ENCODE results near the gene ATG7. TPM values are rescaled to one million over a fixed set of nuclear protein-coding genes. Genes with fewer than 3 reads are reported as not detected.

ATG7 gene
- total RNA-seq, 1 experiment from 2014 or later = 55.1 TPM

DNA sequence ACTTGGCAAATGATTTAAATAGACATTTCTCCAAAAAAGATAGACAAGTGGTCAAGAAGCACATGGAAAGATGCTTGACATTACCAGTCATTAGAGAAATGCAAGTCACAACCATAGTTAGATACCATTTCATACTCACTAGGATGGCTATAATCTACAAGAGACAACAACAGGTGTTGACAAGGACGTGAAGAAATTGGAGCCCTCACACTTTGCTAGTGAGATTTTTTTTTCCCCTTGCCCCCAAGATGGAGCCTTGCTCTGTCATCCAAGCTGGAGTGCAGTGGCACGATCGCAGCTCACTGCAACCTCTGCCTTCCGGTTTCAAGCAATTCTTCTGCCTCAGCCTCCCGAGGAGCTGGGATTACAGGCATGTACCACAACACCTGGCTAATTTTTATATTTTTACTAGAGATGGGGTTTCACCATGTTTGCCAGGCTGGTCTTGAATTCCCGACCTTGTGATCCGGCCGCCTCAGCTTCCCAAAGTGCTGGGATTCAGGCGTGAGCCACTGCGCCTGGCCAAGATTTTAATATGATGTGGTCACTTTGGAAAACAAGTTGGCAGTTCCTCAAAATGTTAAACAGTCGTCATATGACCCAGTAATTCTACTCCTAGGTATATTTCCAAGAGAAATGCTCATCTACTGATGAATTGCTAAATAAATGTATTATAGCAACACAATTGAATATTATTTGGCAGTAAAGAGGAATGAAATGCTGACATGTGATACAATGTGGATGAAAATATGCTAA, 103.3 kb downstream of the ATG7 start:
- DNase-seq (ENCODE audit: low read depth) = no peak
- in situ Hi-C loops (cut with HindIII; ENCODE audit: low pct_unique_long_range_greater_than_20kb, low sequenced_read_pairs) = no loop called here

DNA sequence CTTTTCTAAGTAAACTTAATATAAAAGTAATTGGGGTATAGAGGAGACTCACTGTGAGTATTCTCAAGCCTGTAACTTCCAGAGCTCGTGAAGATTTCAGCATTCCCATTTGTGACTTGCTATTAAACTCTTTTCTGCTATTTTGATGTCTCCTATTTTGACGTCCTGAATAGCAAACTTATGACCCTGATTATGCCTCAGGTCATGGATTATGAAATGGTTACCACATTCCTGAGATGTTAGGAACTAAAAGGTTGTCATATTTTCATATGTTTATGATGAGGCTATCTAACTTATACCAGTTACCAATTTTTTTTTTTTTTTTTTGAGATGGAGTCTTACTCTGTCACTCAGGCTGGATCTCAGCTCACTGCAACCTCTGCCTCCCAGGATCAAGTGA, 105.5 kb downstream of the ATG7 start:
- in situ Hi-C loops (cut with HindIII; ENCODE audit: low pct_unique_long_range_greater_than_20kb, low sequenced_read_pairs) = no loop called here
- no peak for DNase-seq (ENCODE audit: low read depth)

DNA sequence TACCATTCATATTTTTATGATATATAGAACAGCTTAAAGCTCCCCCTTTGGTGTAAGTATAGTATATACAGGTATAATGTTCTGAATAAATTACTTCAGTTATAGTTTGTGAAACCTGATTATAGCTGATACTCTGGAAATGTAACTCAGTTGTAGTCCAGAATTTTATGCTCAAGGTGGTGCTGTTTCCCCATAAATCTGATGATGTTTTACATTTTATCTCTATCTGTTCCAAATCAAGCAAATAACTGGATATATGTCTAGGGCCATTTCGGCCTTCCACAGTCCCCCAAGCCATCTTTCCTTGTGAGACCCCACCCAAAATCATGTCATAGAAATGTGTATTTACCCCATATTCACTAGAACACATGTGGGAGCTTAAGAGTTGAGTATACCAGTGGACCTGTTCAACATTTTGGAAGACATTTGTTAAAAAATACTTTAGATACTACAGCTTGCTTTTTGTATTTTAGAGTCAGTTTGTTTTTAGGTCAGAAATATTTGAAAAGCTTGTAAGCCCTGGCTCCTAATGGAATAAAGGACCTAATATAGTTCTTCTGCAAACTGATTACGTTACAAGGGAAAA, 107.1 kb downstream of the ATG7 start:
- in situ Hi-C loops (cut with HindIII; ENCODE audit: low pct_unique_long_range_greater_than_20kb, low sequenced_read_pairs) = no loop called here
- DNase-seq (ENCODE audit: low read depth) = peak; percentile 31

DNA sequence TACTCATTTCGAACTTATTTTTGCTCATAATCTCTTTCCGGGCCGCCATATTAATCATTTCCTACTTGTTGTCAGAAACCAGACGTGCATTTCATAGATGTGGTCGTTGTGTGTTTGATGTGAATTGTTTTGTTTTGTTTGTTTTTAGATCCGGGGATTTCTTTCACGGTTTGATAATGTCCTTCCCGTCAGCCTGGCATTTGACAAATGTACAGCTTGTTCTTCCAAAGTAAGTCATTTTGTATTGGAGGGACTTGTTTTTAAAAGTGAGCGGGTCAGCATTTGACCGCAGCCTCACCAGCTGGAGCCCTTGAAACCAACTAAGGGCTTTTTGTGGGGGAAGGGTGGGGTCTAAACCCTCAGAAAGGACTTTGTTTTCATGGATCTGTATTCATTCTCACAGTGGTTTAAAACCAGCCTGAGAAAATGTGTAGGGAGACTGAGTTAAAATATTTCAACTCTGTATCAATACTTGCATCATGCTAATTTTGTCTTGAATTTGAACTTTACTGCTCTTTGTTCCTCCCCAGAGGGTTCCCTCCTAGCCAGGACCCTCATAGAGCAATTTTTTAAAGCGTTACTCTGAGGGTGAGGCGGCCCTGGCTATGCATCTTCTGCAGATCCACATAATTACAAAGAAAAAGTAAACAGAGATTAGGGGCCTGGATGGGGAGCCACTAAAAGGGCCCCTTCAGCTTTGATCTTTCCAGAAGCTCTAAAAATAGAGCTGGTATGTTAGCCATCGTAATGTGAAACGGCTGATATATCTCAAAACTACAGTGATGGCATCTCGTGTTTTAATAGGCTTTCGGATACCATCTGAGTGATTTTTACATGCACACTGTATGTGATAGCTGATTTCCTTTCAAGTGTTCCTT, 107.9 kb downstream of the ATG7 start:
- no peak for DNase-seq (ENCODE audit: low read depth)
- in situ Hi-C loops (cut with HindIII; ENCODE audit: low pct_unique_long_range_greater_than_20kb, low sequenced_read_pairs) = no loop called here

DNA sequence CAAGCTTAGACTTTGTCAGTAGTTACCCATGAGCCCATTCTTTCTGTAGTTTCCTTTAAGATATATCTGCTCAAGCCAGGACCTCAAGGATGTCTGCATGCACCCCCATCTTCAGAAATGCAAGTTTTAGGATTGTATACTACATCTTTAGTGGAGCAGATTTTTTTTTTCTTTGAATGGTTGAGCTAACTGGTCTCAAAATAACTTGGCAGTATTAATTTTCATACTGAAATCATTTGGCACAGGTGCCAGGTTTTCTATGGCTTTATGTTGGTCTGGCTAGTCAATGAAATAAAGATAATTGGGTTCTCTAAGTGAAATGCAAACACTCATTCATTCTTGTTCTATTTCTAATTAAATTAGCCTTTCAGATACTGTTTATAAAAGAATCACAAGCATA, 108.9 kb downstream of the ATG7 start:
- in situ Hi-C loops (cut with HindIII; ENCODE audit: low pct_unique_long_range_greater_than_20kb, low sequenced_read_pairs) = no loop called here
- no peak for DNase-seq (ENCODE audit: low read depth)

DNA sequence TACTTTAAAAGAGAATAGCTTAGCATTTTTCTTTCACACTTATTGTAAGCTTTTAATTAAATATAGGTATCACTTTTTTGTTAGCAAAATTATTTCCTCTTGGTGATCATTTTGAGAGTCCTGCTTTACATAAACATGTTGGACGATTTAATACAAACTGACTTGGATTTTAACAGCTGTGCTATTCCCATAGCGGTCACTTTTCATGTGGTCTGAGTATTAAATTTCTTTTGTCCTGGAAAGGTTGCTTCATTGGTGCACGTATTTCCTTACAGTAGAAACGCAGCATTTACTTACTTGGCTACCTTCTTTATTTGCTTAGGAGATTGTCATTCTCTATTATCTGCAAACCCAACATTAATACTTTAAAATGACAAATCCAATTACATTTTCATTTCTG, 109.4 kb downstream of the ATG7 start:
- in situ Hi-C loops (cut with HindIII; ENCODE audit: low pct_unique_long_range_greater_than_20kb, low sequenced_read_pairs) = no loop called here
- no peak for DNase-seq (ENCODE audit: low read depth)

DNA sequence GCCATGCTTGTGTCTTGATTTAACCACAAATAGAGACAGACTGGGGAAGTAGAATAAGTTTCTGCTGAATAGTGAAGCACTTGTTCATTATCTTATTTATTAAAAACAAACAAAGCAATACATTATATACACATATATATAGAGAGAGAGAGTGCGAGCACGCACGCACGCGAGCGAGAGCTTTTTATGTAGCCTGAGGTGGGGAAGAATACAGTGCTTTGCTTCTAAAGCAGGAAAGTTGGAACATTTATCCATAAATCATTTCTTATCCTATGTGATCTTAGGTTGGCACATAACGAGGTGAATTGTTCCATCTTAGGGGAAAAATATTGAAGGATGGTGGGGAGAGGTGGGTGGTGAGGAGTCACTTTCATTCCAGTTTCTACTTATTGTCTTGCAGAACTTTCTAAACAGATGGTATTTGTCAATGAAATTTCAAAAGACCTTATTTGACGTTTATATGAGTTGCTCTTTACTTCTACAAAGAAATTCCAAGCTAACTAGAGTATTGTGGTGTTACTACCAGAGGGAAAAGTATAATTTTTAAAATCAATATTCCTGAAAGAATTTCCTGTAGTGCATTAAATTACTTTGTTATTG, 110.0 kb downstream of the ATG7 start:
- DNase-seq (ENCODE audit: low read depth) = no peak
- in situ Hi-C loops (cut with HindIII; ENCODE audit: low pct_unique_long_range_greater_than_20kb, low sequenced_read_pairs) = no loop called here

DNA sequence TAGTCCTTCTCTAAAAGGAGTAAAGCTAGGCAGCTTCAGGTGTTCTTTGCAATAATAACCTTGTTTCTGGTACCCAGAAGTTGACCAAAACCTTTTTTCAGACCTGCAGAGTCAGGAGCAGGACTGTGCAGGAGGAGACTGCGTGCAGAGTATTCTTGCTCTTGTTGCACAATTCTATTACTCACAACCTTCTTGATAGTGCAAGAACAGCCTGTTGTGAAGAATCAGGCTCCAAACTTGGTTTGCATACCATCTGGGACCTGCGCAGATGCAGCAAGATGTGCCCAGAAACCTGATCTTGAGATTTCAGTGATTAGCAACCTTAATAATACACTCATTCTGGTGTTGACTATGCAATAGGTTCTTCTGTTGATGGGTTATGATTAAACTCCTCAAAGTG, 111.9 kb downstream of the ATG7 start:
- no peak for DNase-seq (ENCODE audit: low read depth)
- in situ Hi-C loops (cut with HindIII; ENCODE audit: low pct_unique_long_range_greater_than_20kb, low sequenced_read_pairs) = no loop called here

DNA sequence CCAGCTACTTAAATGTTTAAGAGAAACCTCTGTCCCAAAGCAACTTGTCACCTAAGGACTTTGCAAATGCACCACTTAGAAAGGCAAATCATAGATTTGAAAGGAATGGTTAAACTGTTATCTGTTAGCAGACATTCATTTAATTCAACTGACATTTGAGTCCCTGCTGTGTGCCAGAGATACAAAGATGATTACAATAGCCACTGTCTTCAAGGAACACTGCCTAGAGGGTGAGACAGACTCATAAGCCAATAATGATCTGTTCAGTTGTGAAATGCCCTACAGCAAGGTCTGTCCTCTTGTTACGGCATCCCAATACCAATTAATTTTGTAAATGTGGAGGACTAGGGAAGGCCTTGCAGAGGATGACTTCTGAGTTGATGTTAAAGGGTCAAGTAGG, 113.1 kb downstream of the ATG7 start:
- no peak for DNase-seq (ENCODE audit: low read depth)
- in situ Hi-C loops (cut with HindIII; ENCODE audit: low pct_unique_long_range_greater_than_20kb, low sequenced_read_pairs) = no loop called here

DNA sequence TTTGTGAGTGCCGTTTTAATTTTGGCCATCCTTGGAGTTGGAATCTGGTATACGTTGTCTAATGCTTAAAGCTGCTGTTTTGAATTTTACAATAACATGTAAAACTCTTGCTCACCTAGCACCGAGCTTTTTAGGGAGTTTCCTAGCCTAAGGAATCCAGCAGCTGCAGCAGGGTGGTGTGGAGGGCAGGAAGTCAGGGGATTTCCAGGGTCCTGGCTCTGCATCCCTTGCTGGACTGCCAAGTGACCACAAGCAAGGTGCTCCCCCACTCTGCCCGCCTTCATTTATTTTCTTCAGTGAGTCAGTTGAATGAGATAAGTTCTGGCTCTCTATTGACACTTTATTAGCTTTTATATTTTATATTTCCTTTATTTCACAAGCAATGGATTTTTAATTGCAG, 113.7 kb downstream of the ATG7 start:
- in situ Hi-C loops (cut with HindIII; ENCODE audit: low pct_unique_long_range_greater_than_20kb, low sequenced_read_pairs) = no loop called here

DNA sequence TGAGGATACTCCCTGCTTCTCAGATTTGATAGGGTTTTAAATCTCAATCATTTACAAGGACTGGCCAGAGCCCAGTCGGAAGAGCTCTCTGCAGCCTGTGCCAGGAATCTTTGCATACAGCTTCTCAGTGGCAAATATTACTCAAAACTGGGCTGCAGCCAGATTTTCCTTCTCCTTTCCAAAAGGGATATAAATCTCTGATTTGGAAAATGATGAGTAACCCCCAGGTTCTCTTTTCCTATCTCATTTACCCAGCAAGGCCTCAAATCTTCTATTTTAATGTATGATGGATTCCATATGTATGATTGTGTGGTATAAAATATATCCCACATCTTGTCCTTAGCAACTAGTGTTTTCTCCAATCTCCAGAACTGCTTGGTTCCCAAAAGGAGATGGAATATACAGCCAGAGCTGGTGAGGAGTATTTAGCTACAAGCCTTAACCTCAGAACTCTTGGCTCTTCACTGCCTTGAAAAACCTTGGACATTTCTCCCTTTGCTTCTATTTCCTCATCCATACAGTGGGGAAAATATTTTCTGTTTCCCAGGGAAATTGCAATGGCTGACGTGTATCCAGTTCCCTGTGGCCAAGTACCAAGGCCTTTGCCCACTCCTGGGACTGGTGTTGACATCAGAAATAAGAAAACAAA, 114.4 kb downstream of the ATG7 start:
- no peak for DNase-seq (ENCODE audit: low read depth)
- in situ Hi-C loops (cut with HindIII; ENCODE audit: low pct_unique_long_range_greater_than_20kb, low sequenced_read_pairs) = no loop called here

More for the DNA sequence above, 113.7 kb downstream of the ATG7 start:
- DNase-seq (ENCODE audit: low read depth) = peak; percentile 54

DNA sequence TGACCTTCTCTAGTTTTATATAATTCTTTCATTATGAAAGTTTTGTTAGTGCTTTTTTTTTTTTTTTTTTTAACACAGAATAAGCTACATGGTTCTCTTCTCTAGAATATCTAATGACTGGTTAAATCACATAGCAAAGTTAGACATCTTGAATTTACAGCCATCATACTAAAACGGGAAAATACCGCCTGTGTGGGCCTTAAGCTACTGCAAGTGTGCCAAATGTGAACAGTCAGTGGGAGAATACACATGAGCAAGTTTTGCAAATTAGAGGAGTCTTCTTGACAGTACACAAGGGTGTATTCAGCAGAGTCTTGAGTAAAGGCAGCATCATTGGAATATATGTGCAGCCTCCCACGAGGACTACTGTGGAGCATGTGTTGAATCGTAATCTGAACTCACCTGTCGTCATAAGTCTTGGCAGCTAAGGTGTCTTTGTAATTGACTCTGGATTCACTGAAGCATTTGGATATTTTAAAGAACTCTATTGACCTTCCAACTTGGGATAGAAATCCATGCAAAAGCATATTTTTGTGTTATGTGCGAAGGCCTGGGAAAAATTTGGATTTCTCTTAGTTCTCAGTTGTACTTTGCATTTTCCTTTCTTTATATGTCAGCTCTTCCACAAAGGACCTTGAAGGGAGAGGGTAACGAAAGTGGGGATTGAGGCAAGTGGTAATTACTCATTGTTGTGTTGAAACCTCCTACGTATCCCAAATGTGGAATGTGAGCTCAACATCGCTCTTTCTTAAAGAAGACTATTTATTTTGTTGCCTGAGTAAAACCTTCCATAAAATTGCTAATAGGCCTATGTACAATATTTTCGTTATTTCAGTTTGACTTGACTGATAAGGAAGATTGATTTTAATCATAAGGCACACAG, 117.4 kb downstream of the ATG7 start:
- in situ Hi-C loops (cut with HindIII; ENCODE audit: low pct_unique_long_range_greater_than_20kb, low sequenced_read_pairs) = no loop called here
- DNase-seq (ENCODE audit: low read depth) = no peak

DNA sequence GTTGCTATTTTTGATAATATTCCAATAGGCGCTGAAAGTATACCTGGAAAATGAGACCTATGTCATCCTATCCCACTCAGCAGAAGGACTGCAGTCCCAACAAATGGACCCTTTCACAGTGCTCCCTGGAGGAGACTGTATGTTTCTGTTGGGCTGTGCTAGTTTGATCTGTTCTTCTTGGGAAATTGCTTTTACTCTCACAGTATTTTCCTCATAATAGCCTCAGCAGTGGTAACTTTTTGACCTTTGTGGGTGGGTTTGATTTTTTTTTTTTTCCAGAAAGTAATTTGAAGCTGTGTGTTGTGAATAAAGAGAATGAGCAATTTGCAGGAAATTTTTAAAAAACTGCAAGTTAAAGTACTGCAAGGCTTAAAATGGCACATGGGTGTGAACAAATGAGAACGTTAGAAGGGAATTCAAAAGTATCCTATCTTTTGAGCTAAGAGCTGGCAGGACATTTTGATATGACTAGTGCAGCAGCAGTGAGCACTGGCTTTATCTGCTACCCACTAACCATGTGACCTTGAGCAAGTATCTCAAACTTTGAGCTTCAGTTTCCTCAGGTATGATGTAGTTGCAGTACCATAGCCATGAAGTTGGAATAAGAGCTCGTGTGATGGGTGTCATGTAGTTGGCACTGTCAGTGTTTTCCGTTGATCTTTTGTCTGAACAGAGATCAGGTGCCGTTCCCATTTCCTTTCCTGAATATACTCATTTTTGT, 118.4 kb downstream of the ATG7 start:
- in situ Hi-C loops (cut with HindIII; ENCODE audit: low pct_unique_long_range_greater_than_20kb, low sequenced_read_pairs) = no loop called here
- peak; percentile 3 for DNase-seq (ENCODE audit: low read depth)

DNA sequence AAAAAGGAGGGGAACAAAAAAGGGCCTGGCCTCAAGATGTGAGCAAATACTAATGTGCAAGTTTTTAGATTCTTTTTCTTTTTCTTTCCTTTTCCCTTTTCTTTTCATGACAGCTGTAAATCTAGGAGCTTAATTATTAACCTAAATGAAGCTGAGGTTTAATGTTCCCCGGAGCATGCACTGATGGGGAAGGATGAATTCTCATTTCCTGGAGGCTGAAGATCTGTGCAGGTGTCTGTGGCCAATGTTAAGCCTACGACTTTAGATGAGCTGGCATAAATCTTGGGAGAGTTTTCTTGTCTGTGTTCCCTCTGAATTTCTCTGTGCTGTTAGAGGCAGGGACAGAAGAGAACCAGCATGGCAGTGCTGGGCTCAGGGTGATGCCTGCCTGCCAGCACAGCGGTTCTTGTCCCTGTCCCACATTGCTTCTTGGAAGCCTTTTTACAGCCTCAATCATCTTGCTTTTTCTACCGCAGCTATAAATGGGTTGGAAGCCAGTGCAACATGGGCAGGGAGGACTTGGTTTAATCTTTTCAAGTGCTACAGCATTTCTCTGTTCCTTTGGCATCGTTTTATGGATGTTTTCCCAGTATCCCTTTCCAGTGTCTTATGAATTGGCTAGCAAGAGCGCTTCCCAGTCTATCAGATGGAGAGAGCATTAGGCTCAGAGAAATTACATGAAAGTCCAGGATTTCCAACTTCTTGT, 119.1 kb downstream of the ATG7 start:
- in situ Hi-C loops (cut with HindIII; ENCODE audit: low pct_unique_long_range_greater_than_20kb, low sequenced_read_pairs) = no loop called here
- peak; percentile 70 for DNase-seq (ENCODE audit: low read depth)

DNA sequence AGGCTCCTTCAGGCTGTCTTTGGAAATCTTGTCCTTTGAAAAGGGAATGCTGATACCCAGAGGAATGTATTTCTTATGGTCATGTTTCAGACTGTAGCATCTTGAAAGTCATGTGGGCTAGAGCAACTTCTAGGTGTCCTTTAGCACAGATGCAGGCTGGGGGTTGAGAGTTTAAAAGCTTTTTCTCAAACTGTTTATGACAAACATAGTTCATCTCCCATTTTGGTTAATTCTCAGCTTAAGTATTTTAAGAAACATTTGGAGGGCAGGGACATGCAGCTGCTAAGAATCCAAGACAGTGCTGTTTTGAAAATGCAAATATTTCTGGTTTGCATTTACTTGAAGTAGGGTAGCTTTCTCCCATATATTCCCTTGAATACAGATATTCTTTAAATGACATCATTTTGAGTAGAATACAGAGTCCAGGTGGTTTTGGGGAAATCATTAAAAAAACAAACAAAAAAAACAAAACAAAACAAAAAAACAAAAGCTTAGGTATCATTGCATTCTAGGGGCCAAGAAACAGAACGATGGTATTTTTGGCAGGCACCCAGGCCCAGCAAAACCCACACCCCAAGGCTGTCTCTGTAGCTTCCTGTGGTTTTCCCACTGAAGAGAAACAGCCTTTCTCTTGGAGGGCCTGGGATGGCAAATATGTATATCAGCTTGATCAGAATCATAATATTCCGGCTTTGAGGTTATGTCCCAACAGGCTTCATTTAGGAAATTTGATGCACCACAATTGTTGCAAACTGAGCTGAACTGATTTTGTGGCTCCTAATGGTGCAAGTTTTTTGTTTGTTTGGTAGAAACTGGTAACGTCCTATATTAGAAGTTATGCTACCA, 120.0 kb downstream of the ATG7 start:
- in situ Hi-C loops (cut with HindIII; ENCODE audit: low pct_unique_long_range_greater_than_20kb, low sequenced_read_pairs) = no loop called here
- no peak for DNase-seq (ENCODE audit: low read depth)

DNA sequence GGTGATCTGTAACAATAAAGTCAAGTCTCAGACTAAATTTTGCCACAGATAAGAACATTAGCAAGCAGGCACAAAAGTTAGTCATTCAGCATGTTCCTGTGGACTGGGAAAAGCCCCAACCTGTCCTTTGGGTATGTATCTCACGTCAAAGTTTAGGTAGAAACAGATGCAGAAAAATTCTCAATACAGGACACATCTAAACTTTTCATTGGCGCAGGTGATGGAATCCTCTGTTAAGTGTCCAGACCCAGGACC, 120.6 kb downstream of the ATG7 start:
- DNase-seq (ENCODE audit: low read depth) = no peak
- in situ Hi-C loops (cut with HindIII; ENCODE audit: low pct_unique_long_range_greater_than_20kb, low sequenced_read_pairs) = no loop called here
